ENCODE measurements around the gene ESPNL.
"Not testable (repeated sequence)": the region's sequence is repeated elsewhere in the genome, so short reads cannot be mapped to it uniquely, and the experiment has no call there.

DNA sequence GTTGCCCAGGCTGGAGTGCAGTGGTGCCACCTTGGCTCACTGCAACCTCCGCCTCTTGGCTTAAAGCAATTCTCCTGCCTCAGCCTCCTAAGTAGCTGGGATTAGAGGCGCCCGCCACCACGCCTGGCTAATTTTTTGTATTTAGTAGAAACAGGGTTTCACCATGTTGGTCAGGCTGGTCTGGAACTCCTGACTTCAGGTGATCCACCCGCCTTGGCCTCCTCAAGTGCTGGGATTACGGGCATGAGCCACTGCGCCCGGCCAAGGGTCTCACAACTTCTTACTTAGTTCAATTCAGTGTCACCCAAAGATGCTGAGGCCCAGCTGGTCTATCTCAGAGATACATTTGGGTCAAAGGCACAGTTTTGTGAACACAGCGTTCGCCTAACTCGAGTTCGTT is 15.6 kb downstream of the ESPNL start:
- TF ChIP-seq, protein P1, sequence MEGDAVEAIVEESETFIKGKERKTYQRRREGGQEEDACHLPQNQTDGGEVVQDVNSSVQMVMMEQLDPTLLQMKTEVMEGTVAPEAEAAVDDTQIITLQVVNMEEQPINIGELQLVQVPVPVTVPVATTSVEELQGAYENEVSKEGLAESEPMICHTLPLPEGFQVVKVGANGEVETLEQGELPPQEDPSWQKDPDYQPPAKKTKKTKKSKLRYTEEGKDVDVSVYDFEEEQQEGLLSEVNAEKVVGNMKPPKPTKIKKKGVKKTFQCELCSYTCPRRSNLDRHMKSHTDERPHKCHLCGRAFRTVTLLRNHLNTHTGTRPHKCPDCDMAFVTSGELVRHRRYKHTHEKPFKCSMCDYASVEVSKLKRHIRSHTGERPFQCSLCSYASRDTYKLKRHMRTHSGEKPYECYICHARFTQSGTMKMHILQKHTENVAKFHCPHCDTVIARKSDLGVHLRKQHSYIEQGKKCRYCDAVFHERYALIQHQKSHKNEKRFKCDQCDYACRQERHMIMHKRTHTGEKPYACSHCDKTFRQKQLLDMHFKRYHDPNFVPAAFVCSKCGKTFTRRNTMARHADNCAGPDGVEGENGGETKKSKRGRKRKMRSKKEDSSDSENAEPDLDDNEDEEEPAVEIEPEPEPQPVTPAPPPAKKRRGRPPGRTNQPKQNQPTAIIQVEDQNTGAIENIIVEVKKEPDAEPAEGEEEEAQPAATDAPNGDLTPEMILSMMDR (IDR thresholded peaks at IDR 0.05; ENCODE audit: low read length), result not testable (repeated sequence)
- TF ChIP-seq EZH2phosphoT487 (IDR thresholded peaks at IDR 0.05; ENCODE audit: low read length); EZH2 (optimal IDR thresholded peaks at IDR 0.05; ENCODE audit: low read depth, low read length): not testable (repeated sequence)
